ENCODE data around the gene SIMC1.
"Not testable (repeated sequence)": the region's sequence is repeated elsewhere in the genome, so short reads cannot be mapped to it uniquely, and the experiment has no call there.

SIMC1 gene

GRCh38 chr5:176237971-176238644 is at the start of gene SIMC1:
TSS of gene SIMC1 (plus strand) at chr5:176238424. CDS start at chr5:176238509, 85 bp downstream.
- DNase-seq, result not testable (repeated sequence)

GRCh38 chr5:176188506-176189193 is 49.6 kb upstream of the SIMC1 start:
- no peak for DNase-seq

- no peak for DNase-seq
Measured at GRCh38 chr5:176189857-176190256, 48.4 kb upstream of the SIMC1 start.

GRCh38 chr5:176190886-176191755 is 47.1 kb upstream of the SIMC1 start:
- DNase-seq, result no peak

- DNase-seq, result no peak
Measured at GRCh38 chr5:176192094-176192721, 46.0 kb upstream of the SIMC1 start.

GRCh38 chr5:176192722-176193117 is 45.5 kb upstream of the SIMC1 start:
- DNase-seq, result not testable (repeated sequence)

- DNase-seq, result not testable (repeated sequence)
Measured at GRCh38 chr5:176193636-176194035, 44.6 kb upstream of the SIMC1 start.

- not testable (repeated sequence) for DNase-seq
Measured at GRCh38 chr5:176194238-176195083, 43.8 kb upstream of the SIMC1 start.

- DNase-seq, result not testable (repeated sequence)
Measured at GRCh38 chr5:176195084-176195413, 43.2 kb upstream of the SIMC1 start.

GRCh38 chr5:176195487-176196207 is 42.6 kb upstream of the SIMC1 start:
- DNase-seq, result not testable (repeated sequence)

GRCh38 chr5:176196781-176197180 is 41.4 kb upstream of the SIMC1 start:
- DNase-seq, result not testable (repeated sequence)

GRCh38 chr5:176197234-176197858 is 40.9 kb upstream of the SIMC1 start:
- DNase-seq, result not testable (repeated sequence)

- DNase-seq, result not testable (repeated sequence)
Measured at GRCh38 chr5:176198299-176198698, 39.9 kb upstream of the SIMC1 start.

- DNase-seq, result not testable (repeated sequence)
Measured at GRCh38 chr5:176198991-176199733, 39.1 kb upstream of the SIMC1 start.

- DNase-seq, result not testable (repeated sequence)
Measured at GRCh38 chr5:176199803-176200399, 38.3 kb upstream of the SIMC1 start.

GRCh38 chr5:176201811-176202210 is 36.4 kb upstream of the SIMC1 start:
- no peak for DNase-seq

- DNase-seq, result no peak
Measured at GRCh38 chr5:176203086-176203485, 35.1 kb upstream of the SIMC1 start.

GRCh38 chr5:176203535-176203934 is 34.7 kb upstream of the SIMC1 start:
- not testable (repeated sequence) for DNase-seq

- not testable (repeated sequence) for DNase-seq
Measured at GRCh38 chr5:176214466-176215021, 23.7 kb upstream of the SIMC1 start.

Data from NCI-H187 (cell line).